ENCODE results near the gene SLF2. TPM values are rescaled to one million over a fixed set of nuclear protein-coding genes. Genes with fewer than 3 reads are reported as not detected.

The SLF2 gene
- total and polyA plus RNA-seq, 9 of the 15 experiments (the other 6 are each of a cell fraction or from before 2014, with no cell fraction given) = 1.7 to 18.4 (median 7.8) TPM

- TF ChIP-seq CTCFL (IDR thresholded peaks at IDR 0.05; ENCODE audit: borderline replicate concordance, insufficient read depth, low read depth, low read length, poor library complexity, severe bottlenecking) = no peak
- no peak for TF ChIP-seq CBX8 (IDR thresholded peaks at IDR 0.05; ENCODE audit: borderline replicate concordance, extremely low read depth, low read depth, low read length, poor library complexity, severe bottlenecking)
- no peak for TF ChIP-seq PPARD (CRISPR knock-in tag; IDR thresholded peaks at IDR 0.05)
- TF ChIP-seq CBFA2T2 (conservative IDR thresholded peaks at IDR 0.05) = no peak
- no peak for TF ChIP-seq SMARCB1 (IDR thresholded peaks at IDR 0.05; ENCODE audit: insufficient read length, low read depth)
- TF ChIP-seq MTF1 (CRISPR knock-in tag; IDR thresholded peaks at IDR 0.05; ENCODE audit: borderline replicate concordance) = no peak
- TF ChIP-seq, protein P1, sequence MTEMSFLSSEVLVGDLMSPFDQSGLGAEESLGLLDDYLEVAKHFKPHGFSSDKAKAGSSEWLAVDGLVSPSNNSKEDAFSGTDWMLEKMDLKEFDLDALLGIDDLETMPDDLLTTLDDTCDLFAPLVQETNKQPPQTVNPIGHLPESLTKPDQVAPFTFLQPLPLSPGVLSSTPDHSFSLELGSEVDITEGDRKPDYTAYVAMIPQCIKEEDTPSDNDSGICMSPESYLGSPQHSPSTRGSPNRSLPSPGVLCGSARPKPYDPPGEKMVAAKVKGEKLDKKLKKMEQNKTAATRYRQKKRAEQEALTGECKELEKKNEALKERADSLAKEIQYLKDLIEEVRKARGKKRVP (CRISPR knock-in tag; IDR thresholded peaks at IDR 0.05) = no peak
- TF ChIP-seq PTTG1 (tag; IDR thresholded peaks at IDR 0.05; ENCODE audit: low read depth) = no peak
- peak; percentile 38; the same call in 1 of the 2 replicates for TF ChIP-seq RAD51 (IDR thresholded peaks at IDR 0.05; ENCODE audit: borderline replicate concordance, low read depth)
- peak; percentile 84; the same call in 1 of the 2 replicates for TF ChIP-seq HDGF (IDR thresholded peaks at IDR 0.05)
- TF ChIP-seq NFIC (IDR thresholded peaks at IDR 0.05) = peak; percentile 97
- TF ChIP-seq ETV5 (CRISPR knock-in tag; IDR thresholded peaks at IDR 0.05; ENCODE audit: low read depth) = no peak
- TF ChIP-seq KHSRP (IDR thresholded peaks at IDR 0.05) = no peak
- TF ChIP-seq, protein P2, sequence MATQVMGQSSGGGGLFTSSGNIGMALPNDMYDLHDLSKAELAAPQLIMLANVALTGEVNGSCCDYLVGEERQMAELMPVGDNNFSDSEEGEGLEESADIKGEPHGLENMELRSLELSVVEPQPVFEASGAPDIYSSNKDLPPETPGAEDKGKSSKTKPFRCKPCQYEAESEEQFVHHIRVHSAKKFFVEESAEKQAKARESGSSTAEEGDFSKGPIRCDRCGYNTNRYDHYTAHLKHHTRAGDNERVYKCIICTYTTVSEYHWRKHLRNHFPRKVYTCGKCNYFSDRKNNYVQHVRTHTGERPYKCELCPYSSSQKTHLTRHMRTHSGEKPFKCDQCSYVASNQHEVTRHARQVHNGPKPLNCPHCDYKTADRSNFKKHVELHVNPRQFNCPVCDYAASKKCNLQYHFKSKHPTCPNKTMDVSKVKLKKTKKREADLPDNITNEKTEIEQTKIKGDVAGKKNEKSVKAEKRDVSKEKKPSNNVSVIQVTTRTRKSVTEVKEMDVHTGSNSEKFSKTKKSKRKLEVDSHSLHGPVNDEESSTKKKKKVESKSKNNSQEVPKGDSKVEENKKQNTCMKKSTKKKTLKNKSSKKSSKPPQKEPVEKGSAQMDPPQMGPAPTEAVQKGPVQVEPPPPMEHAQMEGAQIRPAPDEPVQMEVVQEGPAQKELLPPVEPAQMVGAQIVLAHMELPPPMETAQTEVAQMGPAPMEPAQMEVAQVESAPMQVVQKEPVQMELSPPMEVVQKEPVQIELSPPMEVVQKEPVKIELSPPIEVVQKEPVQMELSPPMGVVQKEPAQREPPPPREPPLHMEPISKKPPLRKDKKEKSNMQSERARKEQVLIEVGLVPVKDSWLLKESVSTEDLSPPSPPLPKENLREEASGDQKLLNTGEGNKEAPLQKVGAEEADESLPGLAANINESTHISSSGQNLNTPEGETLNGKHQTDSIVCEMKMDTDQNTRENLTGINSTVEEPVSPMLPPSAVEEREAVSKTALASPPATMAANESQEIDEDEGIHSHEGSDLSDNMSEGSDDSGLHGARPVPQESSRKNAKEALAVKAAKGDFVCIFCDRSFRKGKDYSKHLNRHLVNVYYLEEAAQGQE (IDR thresholded peaks at IDR 0.05; ENCODE audit: borderline replicate concordance) = no peak
- TF ChIP-seq, protein P2 (CRISPR knock-in tag; IDR thresholded peaks at IDR 0.05; ENCODE audit: low read depth) = no peak
- TF ChIP-seq SIN3B (IDR thresholded peaks at IDR 0.05; ENCODE audit: low read depth) = no peak
- no peak for TF ChIP-seq ILK (tag; IDR thresholded peaks at IDR 0.05; ENCODE audit: borderline replicate concordance, low read depth)
These were observed 85.6 kb downstream of the SLF2 start (continued) for GRCh38 chr10:100998183-100998990.
